BLaER1 (cell line): Measurements from ENCODE around the gene BHMT.
"Not testable (repeated sequence)": the region's sequence is repeated elsewhere in the genome, so short reads cannot be mapped to it uniquely, and the experiment has no call there.

Experiments
- H3K27ac ChIP-seq: shearing (Covaris generic); formaldehyde crosslinking; 2 replicates; pipeline ENCODE4 v1.8.1; 2022
- H3K27me3 ChIP-seq: shearing (Covaris generic); formaldehyde crosslinking; 2 replicates; pipeline ENCODE4 v1.8.1; 2022
- H3K36me3 ChIP-seq: shearing (Covaris generic); formaldehyde crosslinking; 2 replicates; pipeline ENCODE4 v1.8.1; 2022
- H3K4me1 ChIP-seq: shearing (Covaris generic); formaldehyde crosslinking; 2 replicates; pipeline ENCODE4 v1.8.1; 2022
- H3K4me2 ChIP-seq: shearing (Covaris generic); formaldehyde crosslinking; 2 replicates; pipeline ENCODE4 v1.8.1; 2022
- H3K4me3 ChIP-seq: shearing (Covaris generic); formaldehyde crosslinking; 2 replicates; pipeline ENCODE4 v1.8.1; 2022
- H3K9ac ChIP-seq: shearing (Covaris generic); formaldehyde crosslinking; 2 replicates; pipeline ENCODE4 v1.8.1; 2022
- H3K9me3 ChIP-seq: shearing (Covaris generic); formaldehyde crosslinking; 2 replicates; pipeline ENCODE4 v1.8.1; 2022
- H4K20me1 ChIP-seq: shearing (Covaris generic); formaldehyde crosslinking; 2 replicates; pipeline ENCODE4 v1.8.1; 2022
- Cebpa-rat ChIP-seq: shearing (Covaris generic); IDR thresholded peaks from 2 replicates; pipeline ENCODE4 v1.8.1; 2022

The BHMT gene

GRCh38 chr5:79168031-79168430 lies 56.4 kb downstream of the BHMT start:
- no peaks in the 10 kb centered on the region for H4K20me1 ChIP-seq
- H3K9ac ChIP-seq = no peak overlapping the region
- no peak for TF ChIP-seq Cebpa-rat
- H3K4me2 ChIP-seq = no peak overlapping the region
- no peak overlapping the region for H3K27ac ChIP-seq
- no peaks in the 10 kb centered on the region for H3K27me3 ChIP-seq
- H3K36me3 ChIP-seq = no peaks in the 10 kb centered on the region
- peaks cover 5% of the 10 kb centered on the region; the same call in 1 of the 2 replicates for H3K9me3 ChIP-seq
- no peaks in the 10 kb centered on the region for H3K4me1 ChIP-seq
- no peak overlapping the region for H3K4me3 ChIP-seq

- TF ChIP-seq Cebpa-rat = no peak
- no peaks in the 10 kb centered on the region for H3K27me3 ChIP-seq
- H3K4me2 ChIP-seq = no peak overlapping the region
Measured at GRCh38 chr5:79170661-79171060, 59.1 kb downstream of the BHMT start.

GRCh38 chr5:79171635-79172245 lies 60.1 kb downstream of the BHMT start:
- Histone ChIP-seq H3K9ac (no peak overlapping the region), H3K4me2 (no peak overlapping the region), H3K27ac (no peak overlapping the region), H3K9me3 (no peaks in the 10 kb centered on the region), H4K20me1 (no peaks in the 10 kb centered on the region), H3K4me3 (no peak overlapping the region), H3K36me3 (no peaks in the 10 kb centered on the region), H3K27me3 (no peaks in the 10 kb centered on the region), H3K4me1 (no peaks in the 10 kb centered on the region)
- no peak for TF ChIP-seq Cebpa-rat

More at GRCh38 chr5:79170661-79171060, 59.1 kb downstream of the BHMT start:
- Histone ChIP-seq H3K4me3 (no peak overlapping the region), H4K20me1 (no peaks in the 10 kb centered on the region), H3K9ac (no peak overlapping the region), H3K27ac (no peak overlapping the region), H3K36me3 (no peaks in the 10 kb centered on the region), H3K9me3 (no peaks in the 10 kb centered on the region), H3K4me1 (no peaks in the 10 kb centered on the region)

GRCh38 chr5:79172269-79172668 lies 60.7 kb downstream of the BHMT start:
- no peaks in the 10 kb centered on the region for H3K27me3 ChIP-seq
- H3K9me3 ChIP-seq = no peaks in the 10 kb centered on the region
- H3K4me3 ChIP-seq = no peak overlapping the region
- H3K36me3 ChIP-seq = no peaks in the 10 kb centered on the region
- H3K27ac ChIP-seq = no peak overlapping the region
- H3K4me2 ChIP-seq = no peak overlapping the region
- H4K20me1 ChIP-seq = no peaks in the 10 kb centered on the region
- no peaks in the 10 kb centered on the region for H3K4me1 ChIP-seq
- H3K9ac ChIP-seq = no peak overlapping the region
- TF ChIP-seq Cebpa-rat = no peak

- H3K9ac ChIP-seq = no peak overlapping the region
- no peak overlapping the region for H3K4me3 ChIP-seq
- no peak for TF ChIP-seq Cebpa-rat
- H3K4me2 ChIP-seq = no peak overlapping the region
- H3K36me3 ChIP-seq = no peaks in the 10 kb centered on the region
- no peaks in the 10 kb centered on the region for H3K27me3 ChIP-seq
- H3K27ac ChIP-seq = no peak overlapping the region
- H3K9me3 ChIP-seq = no peaks in the 10 kb centered on the region
- no peaks in the 10 kb centered on the region for H4K20me1 ChIP-seq
- H3K4me1 ChIP-seq = no peaks in the 10 kb centered on the region
Measured at GRCh38 chr5:79173626-79174025, 62.0 kb downstream of the BHMT start.

- H3K4me1 ChIP-seq, H3K27me3 ChIP-seq, H4K20me1 ChIP-seq, H3K9me3 ChIP-seq, H3K36me3 ChIP-seq, H3K9ac ChIP-seq, H3K4me3 ChIP-seq, H3K27ac ChIP-seq, H3K4me2 ChIP-seq: not testable (repeated sequence)
Measured at GRCh38 chr5:79180449-79180848, 68.8 kb downstream of the BHMT start.

- Histone ChIP-seq H3K4me1 (no peaks in the 10 kb centered on the region), H3K4me2 (no peak overlapping the region), H3K4me3 (no peak overlapping the region), H3K9me3 (no peaks in the 10 kb centered on the region), H3K27me3 (no peaks in the 10 kb centered on the region), H3K27ac (no peak overlapping the region), H4K20me1 (no peaks in the 10 kb centered on the region), H3K9ac (no peak overlapping the region), H3K36me3 (no peaks in the 10 kb centered on the region)
- TF ChIP-seq Cebpa-rat = no peak
Measured at GRCh38 chr5:79181419-79182022, 69.9 kb downstream of the BHMT start.
